ENCODE measurements around the gene CACNA1D.

DNA sequence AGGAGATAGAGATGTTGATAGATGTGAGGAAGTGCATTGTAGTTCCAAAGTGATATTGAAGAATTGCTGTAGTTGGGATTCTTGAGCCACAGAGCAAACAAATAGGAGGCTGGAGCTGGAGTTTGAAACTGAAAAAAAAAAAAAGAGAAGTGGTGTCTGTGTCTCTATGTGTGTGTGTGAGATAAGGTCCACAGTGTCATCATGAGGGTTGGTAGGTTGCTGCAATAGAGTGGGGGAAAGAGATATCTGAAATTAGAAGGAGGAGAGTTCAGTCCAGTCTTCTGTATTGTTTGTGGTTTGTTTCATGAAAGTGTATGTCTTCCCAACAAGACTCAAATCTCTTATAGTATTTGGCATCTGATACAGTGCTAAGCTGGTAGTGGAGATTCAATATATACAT, 37.3 kb upstream of the CACNA1D start:
- TF ChIP-seq EZH2 (IDR thresholded peaks at IDR 0.05) (no peak), FOXP2 (optimal IDR thresholded peaks at IDR 0.05; ENCODE audit: control extremely low read depth, extremely low read length, insufficient read depth) (no peak)
